ENCODE data around the gene FAM209B. TPM values are rescaled to one million over a fixed set of nuclear protein-coding genes. Genes with fewer than 3 reads are reported as not detected.

The FAM209B gene
- total RNA-seq, 2 experiments from 2014 or later: not detected

DNA sequence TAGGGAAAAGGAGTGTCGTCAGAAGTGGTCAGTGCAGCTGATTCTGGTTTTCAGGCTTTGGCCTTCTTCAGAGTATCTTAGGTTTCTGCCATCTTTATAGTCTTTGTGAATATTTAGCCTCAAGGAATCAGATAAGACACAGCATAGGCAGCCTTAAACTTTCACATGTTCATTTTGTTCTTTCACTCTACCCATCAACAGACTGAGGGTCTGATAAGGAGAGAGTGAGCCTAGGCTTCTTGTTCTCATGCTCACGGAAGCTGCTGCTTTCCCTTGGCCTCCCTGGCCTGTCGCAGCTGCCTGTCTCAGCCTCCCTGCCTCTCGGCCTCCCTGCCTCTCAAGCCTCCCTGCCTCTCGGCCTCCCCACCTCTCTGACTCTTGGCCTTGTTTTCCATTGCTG lies 44.5 kb upstream of the FAM209B start:
- Histone ChIP-seq H3K27ac (ENCODE audit: low read depth, low read length, poor library complexity, severe bottlenecking) (no peak overlapping the region), H3K9me2 (ENCODE audit: insufficient read depth, low read length) (no peaks in the 10 kb centered on the region), H3K79me2 (ENCODE audit: insufficient read depth, low read depth, low read length) (no peaks in the 10 kb centered on the region), H3K4me1 (ENCODE audit: insufficient read depth, low read length, poor library complexity, severe bottlenecking) (no peaks in the 10 kb centered on the region), H3K9me3 (ENCODE audit: low read length) (no peaks in the 10 kb centered on the region), H3K36me3 (ENCODE audit: insufficient read depth, low read length) (peaks cover 81% of the 10 kb centered on the region), H3K4me3 (ENCODE audit: low read depth, low read length, poor library complexity, severe bottlenecking) (no peak overlapping the region), H4K20me1 (ENCODE audit: insufficient read depth, low read length) (no peaks in the 10 kb centered on the region), H2AFZ (ENCODE audit: low read length) (no peak overlapping the region), H3K4me2 (ENCODE audit: low read length) (no peak overlapping the region)
- intact Hi-C loops (cut with micrococcal nuclease; ENCODE audit: unreplicated experiment): no loop called here
- POLR2A ChIA-PET: no interaction called here
- no TSS peak for BruUV-seq (replicated peaks)
- TF ChIP-seq EZH2phosphoT487 (IDR thresholded peaks at IDR 0.05; ENCODE audit: borderline replicate concordance, low read depth, low read length): no peak
- TF ChIP-seq, protein P1, sequence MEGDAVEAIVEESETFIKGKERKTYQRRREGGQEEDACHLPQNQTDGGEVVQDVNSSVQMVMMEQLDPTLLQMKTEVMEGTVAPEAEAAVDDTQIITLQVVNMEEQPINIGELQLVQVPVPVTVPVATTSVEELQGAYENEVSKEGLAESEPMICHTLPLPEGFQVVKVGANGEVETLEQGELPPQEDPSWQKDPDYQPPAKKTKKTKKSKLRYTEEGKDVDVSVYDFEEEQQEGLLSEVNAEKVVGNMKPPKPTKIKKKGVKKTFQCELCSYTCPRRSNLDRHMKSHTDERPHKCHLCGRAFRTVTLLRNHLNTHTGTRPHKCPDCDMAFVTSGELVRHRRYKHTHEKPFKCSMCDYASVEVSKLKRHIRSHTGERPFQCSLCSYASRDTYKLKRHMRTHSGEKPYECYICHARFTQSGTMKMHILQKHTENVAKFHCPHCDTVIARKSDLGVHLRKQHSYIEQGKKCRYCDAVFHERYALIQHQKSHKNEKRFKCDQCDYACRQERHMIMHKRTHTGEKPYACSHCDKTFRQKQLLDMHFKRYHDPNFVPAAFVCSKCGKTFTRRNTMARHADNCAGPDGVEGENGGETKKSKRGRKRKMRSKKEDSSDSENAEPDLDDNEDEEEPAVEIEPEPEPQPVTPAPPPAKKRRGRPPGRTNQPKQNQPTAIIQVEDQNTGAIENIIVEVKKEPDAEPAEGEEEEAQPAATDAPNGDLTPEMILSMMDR (conservative IDR thresholded peaks at IDR 0.05; ENCODE audit: low read length): no peak
- DNase-seq (ENCODE audit: low spot score): no peak
- CTCF ChIA-PET (ENCODE audit: unreplicated experiment): no interaction called here

- POLR2A ChIA-PET: no interaction called here
- Histone ChIP-seq H3K4me1 (ENCODE audit: insufficient read depth, low read length, poor library complexity, severe bottlenecking) (no peaks in the 10 kb centered on the region), H3K36me3 (ENCODE audit: insufficient read depth, low read length) (peaks cover 42% of the 10 kb centered on the region), H3K27ac (ENCODE audit: low read depth, low read length, poor library complexity, severe bottlenecking) (no peak overlapping the region), H3K79me2 (ENCODE audit: insufficient read depth, low read depth, low read length) (no peaks in the 10 kb centered on the region), H4K20me1 (ENCODE audit: insufficient read depth, low read length) (no peaks in the 10 kb centered on the region), H2AFZ (ENCODE audit: low read length) (no peak overlapping the region), H3K9me2 (ENCODE audit: insufficient read depth, low read length) (no peaks in the 10 kb centered on the region), H3K9me3 (ENCODE audit: low read length) (peaks cover 8% of the 10 kb centered on the region; the same call in 1 of the 2 replicates), H3K4me3 (ENCODE audit: low read depth, low read length, poor library complexity, severe bottlenecking) (no peak overlapping the region), H3K4me2 (ENCODE audit: low read length) (no peak overlapping the region)
- no TSS peak for BruUV-seq (replicated peaks)
- CTCF ChIA-PET (ENCODE audit: unreplicated experiment): no interaction called here
- DNase-seq (ENCODE audit: low spot score): no peak
- intact Hi-C loops (cut with micrococcal nuclease; ENCODE audit: unreplicated experiment): no loop called here
- no peak for TF ChIP-seq EZH2phosphoT487 (IDR thresholded peaks at IDR 0.05; ENCODE audit: borderline replicate concordance, low read depth, low read length)
- TF ChIP-seq, protein P1 (conservative IDR thresholded peaks at IDR 0.05; ENCODE audit: low read length): no peak
Observed at GRCh38 chr20:56501116-56501515, 31.9 kb upstream of the FAM209B start.

DNA sequence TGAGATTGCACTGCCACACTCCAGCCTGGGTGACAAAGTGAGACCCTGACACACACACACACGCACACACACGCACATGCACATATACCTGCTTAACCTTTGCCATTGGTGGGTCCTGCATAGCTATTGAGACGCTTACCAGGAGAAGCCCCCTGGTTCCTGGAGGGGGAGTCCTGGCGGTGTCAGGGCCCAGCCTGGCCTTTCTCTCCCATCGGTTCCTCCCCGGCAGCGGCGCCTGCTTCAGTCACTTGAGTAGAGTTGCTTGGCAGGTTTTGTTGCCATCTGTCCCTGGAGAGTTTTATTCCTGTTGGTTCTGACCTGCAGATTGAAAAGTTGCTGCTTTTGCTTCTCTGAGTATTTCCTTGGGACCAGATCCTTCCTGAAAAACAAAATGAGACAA lies 29.1 kb upstream of the FAM209B start:
- TF ChIP-seq, protein P1 (conservative IDR thresholded peaks at IDR 0.05; ENCODE audit: low read length): no peak
- no peak for TF ChIP-seq EZH2phosphoT487 (IDR thresholded peaks at IDR 0.05; ENCODE audit: borderline replicate concordance, low read depth, low read length)
- Histone ChIP-seq H3K9me3 (ENCODE audit: low read length) (no peaks in the 10 kb centered on the region), H3K4me2 (ENCODE audit: low read length) (no peak overlapping the region), H4K20me1 (ENCODE audit: insufficient read depth, low read length) (no peaks in the 10 kb centered on the region), H3K4me3 (ENCODE audit: low read depth, low read length, poor library complexity, severe bottlenecking) (no peak overlapping the region), H3K36me3 (ENCODE audit: insufficient read depth, low read length) (peaks cover 14% of the 10 kb centered on the region), H3K9me2 (ENCODE audit: insufficient read depth, low read length) (no peaks in the 10 kb centered on the region), H2AFZ (ENCODE audit: low read length) (no peak overlapping the region), H3K4me1 (ENCODE audit: insufficient read depth, low read length, poor library complexity, severe bottlenecking) (no peaks in the 10 kb centered on the region), H3K79me2 (ENCODE audit: insufficient read depth, low read depth, low read length) (no peaks in the 10 kb centered on the region), H3K27ac (ENCODE audit: low read depth, low read length, poor library complexity, severe bottlenecking) (no peak overlapping the region)
- intact Hi-C loops (cut with micrococcal nuclease; ENCODE audit: unreplicated experiment): no loop called here
- DNase-seq (ENCODE audit: low spot score): no peak
- CTCF ChIA-PET (ENCODE audit: unreplicated experiment): no interaction called here
- BruUV-seq (replicated peaks): no TSS peak
- POLR2A ChIA-PET: no interaction called here
